OCI-LY3 (cell line): ENCODE data around the gene ASRGL1.

Experiments used
- H2AFZ ChIP-seq: fragments of 200-600, 300-600 bp; shearing (Covaris generic); 2 replicates; pipeline ENCODE4 v1.6.0; 2014; ENCODE audit warnings: antibody characterized with exemption, low read depth, low read length
- H3K27ac ChIP-seq: fragments of 200-600, 300-600 bp; sonication (generic); 2 replicates; pipeline ENCODE4 v1.5.1; 2014; ENCODE audit warnings: mild to moderate bottlenecking, low read length, moderate library complexity, mixed read lengths
- H3K27me3 ChIP-seq: fragments of 200-600, 300-600 bp; sonication (generic); 2 replicates; pipeline ENCODE4 v1.6.1; 2014; ENCODE audit warnings: low read depth, low read length, mixed read lengths
- H3K36me3 ChIP-seq: fragments of 200-600, 300-600 bp; sonication (generic); replicated peaks from 2 replicates; pipeline ENCODE3; 2014; ENCODE audit warnings: low read depth, low read length, mixed read lengths
- H3K4me1 ChIP-seq: fragments of 300-600, 200-600 bp; sonication (generic); 2 replicates; pipeline ENCODE4 v1.6.1; 2014; ENCODE audit warnings: low read length, mixed read lengths
- H3K4me2 ChIP-seq: fragments of 200-600, 300-600 bp; sonication (generic); 2 replicates; pipeline ENCODE4 v1.6.1; 2014; ENCODE audit warnings: low read length, mixed read lengths
- H3K4me3 ChIP-seq: fragments of 300-600, 200-600 bp; sonication (generic); 2 replicates; pipeline ENCODE4 v1.5.1; 2014; ENCODE audit warnings: antibody characterized with exemption, mild to moderate bottlenecking, low read length, moderate library complexity
- H3K79me2 ChIP-seq: fragments of 300-600, 200-600 bp; shearing (Covaris generic); 2 replicates; pipeline ENCODE4 v1.6.1; 2014; ENCODE audit warnings: mild to moderate bottlenecking, low read length, mixed read lengths
- H3K9ac ChIP-seq: fragments of 300-600, 200-600 bp; shearing (Covaris generic); 2 replicates; pipeline ENCODE4 v1.6.0; 2014; ENCODE audit warnings: mild to moderate bottlenecking, low read length, moderate library complexity
- H3K9me3 ChIP-seq: fragments of 200-600, 300-600 bp; shearing (Covaris generic); 2 replicates; pipeline ENCODE4 v1.6.1; 2014; ENCODE audit warnings: low read length, mixed read lengths; ENCODE audit not compliant: insufficient read depth
- H4K20me1 ChIP-seq: fragments of 200-600, 300-600 bp; sonication (generic); 2 replicates; pipeline ENCODE4 v1.6.1; 2016; ENCODE audit warnings: low read length, mixed read lengths; ENCODE audit not compliant: insufficient read depth
- EZH2phosphoT487 ChIP-seq: fragments of 200-600 bp; shearing (Covaris generic); IDR thresholded peaks from 2 replicates; pipeline ENCODE4 v1.6.1; 2018; ENCODE audit warnings: antibody characterized with exemption, mixed run types, low read depth
- TF ChIP-seq, protein P1 (sequence below): fragments of 200-600, 300-600 bp; sonication (generic); IDR thresholded peaks from 2 replicates; pipeline ENCODE4 v1.5.1; 2014; ENCODE audit warnings: antibody characterized with exemption, low read length, low read depth

ASRGL1 gene

GRCh38 chr11:62391642-62392425 lies 54.6 kb downstream of the ASRGL1 start:
- Histone ChIP-seq H3K9me3 (no peaks in the 10 kb centered on the region), H3K36me3 (no peaks in the 10 kb centered on the region), H3K4me3 (no peak overlapping the region), H3K4me1 (peaks cover 4% of the 10 kb centered on the region), H4K20me1 (no peaks in the 10 kb centered on the region), H3K4me2 (no peak overlapping the region), H3K9ac (no peak overlapping the region), H3K79me2 (no peaks in the 10 kb centered on the region), H3K27me3 (no peaks in the 10 kb centered on the region), H2AFZ (no peak overlapping the region), H3K27ac (no peak overlapping the region)
- TF ChIP-seq, protein P1, sequence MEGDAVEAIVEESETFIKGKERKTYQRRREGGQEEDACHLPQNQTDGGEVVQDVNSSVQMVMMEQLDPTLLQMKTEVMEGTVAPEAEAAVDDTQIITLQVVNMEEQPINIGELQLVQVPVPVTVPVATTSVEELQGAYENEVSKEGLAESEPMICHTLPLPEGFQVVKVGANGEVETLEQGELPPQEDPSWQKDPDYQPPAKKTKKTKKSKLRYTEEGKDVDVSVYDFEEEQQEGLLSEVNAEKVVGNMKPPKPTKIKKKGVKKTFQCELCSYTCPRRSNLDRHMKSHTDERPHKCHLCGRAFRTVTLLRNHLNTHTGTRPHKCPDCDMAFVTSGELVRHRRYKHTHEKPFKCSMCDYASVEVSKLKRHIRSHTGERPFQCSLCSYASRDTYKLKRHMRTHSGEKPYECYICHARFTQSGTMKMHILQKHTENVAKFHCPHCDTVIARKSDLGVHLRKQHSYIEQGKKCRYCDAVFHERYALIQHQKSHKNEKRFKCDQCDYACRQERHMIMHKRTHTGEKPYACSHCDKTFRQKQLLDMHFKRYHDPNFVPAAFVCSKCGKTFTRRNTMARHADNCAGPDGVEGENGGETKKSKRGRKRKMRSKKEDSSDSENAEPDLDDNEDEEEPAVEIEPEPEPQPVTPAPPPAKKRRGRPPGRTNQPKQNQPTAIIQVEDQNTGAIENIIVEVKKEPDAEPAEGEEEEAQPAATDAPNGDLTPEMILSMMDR: no peak
- TF ChIP-seq EZH2phosphoT487: no peak

- TF ChIP-seq, protein P1: no peak
- TF ChIP-seq EZH2phosphoT487: no peak
- no peak overlapping the region for H3K4me2 ChIP-seq
- no peak overlapping the region for H3K4me3 ChIP-seq
- H3K9me3 ChIP-seq: no peaks in the 10 kb centered on the region
- no peak overlapping the region for H2AFZ ChIP-seq
- H3K27me3 ChIP-seq: no peaks in the 10 kb centered on the region
- no peaks in the 10 kb centered on the region for H3K36me3 ChIP-seq
- H3K79me2 ChIP-seq: no peaks in the 10 kb centered on the region
- no peak overlapping the region for H3K27ac ChIP-seq
- peaks cover 4% of the 10 kb centered on the region for H3K4me1 ChIP-seq
- no peaks in the 10 kb centered on the region for H4K20me1 ChIP-seq
- no peak overlapping the region for H3K9ac ChIP-seq
Measured at GRCh38 chr11:62392506-62392905, 55.3 kb downstream of the ASRGL1 start.

DNA sequence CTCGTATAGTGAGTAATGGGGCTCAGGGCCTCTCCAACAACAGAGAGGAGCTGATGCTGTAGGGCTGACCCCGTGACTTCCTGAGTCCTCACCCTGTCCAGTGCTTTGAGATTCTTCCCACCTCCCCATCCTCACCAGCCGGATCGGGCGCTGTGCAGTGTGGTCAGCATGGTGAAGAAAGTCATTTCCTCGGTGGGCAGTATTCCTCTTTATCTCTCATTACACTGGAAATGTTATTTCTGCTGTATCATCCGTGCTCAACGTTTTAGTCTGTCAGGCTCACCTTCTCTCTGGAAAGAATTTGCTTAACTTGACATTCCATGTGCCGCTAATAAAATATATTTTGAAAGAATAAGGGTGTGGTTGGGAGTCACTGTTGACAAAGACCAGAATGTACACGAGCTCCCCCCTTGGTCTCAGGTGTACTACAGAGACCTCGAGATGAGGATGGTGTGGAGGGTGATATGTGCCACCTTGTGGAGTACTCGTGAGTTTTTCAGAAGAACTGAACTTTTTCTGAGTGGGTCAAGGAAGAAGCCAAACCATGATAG lies 55.9 kb downstream of the ASRGL1 start:
- no peak for TF ChIP-seq EZH2phosphoT487
- TF ChIP-seq, protein P1: peak; percentile 70
- Histone ChIP-seq H3K4me1 (peaks cover 4% of the 10 kb centered on the region), H3K27ac (no peak overlapping the region), H3K27me3 (no peaks in the 10 kb centered on the region), H4K20me1 (no peaks in the 10 kb centered on the region), H3K9ac (no peak overlapping the region), H3K36me3 (no peaks in the 10 kb centered on the region), H3K4me2 (no peak overlapping the region), H3K79me2 (no peaks in the 10 kb centered on the region), H2AFZ (no peak overlapping the region), H3K4me3 (no peak overlapping the region), H3K9me3 (no peaks in the 10 kb centered on the region)

DNA sequence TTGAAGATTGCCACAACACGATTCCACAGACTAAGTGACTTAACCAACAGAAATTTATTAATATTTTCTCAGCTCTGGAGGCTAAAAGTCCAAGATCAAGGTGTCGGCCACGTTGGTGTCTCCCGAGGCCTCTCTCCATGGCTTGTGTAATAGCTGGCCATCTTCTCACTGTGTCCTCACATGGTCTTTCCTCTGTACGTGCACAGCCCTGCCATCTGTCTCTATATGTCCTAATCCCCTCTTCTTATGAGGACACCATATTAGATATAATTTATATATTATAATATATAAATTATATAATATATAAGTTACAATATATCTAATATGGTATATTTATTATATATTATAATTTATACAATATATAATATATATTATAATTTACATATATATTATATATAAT lies 56.5 kb downstream of the ASRGL1 start:
- no peaks in the 10 kb centered on the region for H3K9me3 ChIP-seq
- no peak overlapping the region for H2AFZ ChIP-seq
- H3K4me1 ChIP-seq: peaks cover 4% of the 10 kb centered on the region
- no peak overlapping the region for H3K4me2 ChIP-seq
- no peaks in the 10 kb centered on the region for H4K20me1 ChIP-seq
- H3K4me3 ChIP-seq: no peak overlapping the region
- no peaks in the 10 kb centered on the region for H3K36me3 ChIP-seq
- H3K79me2 ChIP-seq: no peaks in the 10 kb centered on the region
- no peak overlapping the region for H3K27ac ChIP-seq
- H3K27me3 ChIP-seq: no peaks in the 10 kb centered on the region
- H3K9ac ChIP-seq: no peak overlapping the region
- no peak for TF ChIP-seq EZH2phosphoT487
- TF ChIP-seq, protein P1: no peak
